ENCODE results near the gene KIF20B. TPM values are rescaled to one million over a fixed set of nuclear protein-coding genes. Genes with fewer than 3 reads are reported as not detected.
A peak's percentile ranks its signal among the peaks of the same experiment; 100 is the strongest.

The KIF20B gene, protein sequence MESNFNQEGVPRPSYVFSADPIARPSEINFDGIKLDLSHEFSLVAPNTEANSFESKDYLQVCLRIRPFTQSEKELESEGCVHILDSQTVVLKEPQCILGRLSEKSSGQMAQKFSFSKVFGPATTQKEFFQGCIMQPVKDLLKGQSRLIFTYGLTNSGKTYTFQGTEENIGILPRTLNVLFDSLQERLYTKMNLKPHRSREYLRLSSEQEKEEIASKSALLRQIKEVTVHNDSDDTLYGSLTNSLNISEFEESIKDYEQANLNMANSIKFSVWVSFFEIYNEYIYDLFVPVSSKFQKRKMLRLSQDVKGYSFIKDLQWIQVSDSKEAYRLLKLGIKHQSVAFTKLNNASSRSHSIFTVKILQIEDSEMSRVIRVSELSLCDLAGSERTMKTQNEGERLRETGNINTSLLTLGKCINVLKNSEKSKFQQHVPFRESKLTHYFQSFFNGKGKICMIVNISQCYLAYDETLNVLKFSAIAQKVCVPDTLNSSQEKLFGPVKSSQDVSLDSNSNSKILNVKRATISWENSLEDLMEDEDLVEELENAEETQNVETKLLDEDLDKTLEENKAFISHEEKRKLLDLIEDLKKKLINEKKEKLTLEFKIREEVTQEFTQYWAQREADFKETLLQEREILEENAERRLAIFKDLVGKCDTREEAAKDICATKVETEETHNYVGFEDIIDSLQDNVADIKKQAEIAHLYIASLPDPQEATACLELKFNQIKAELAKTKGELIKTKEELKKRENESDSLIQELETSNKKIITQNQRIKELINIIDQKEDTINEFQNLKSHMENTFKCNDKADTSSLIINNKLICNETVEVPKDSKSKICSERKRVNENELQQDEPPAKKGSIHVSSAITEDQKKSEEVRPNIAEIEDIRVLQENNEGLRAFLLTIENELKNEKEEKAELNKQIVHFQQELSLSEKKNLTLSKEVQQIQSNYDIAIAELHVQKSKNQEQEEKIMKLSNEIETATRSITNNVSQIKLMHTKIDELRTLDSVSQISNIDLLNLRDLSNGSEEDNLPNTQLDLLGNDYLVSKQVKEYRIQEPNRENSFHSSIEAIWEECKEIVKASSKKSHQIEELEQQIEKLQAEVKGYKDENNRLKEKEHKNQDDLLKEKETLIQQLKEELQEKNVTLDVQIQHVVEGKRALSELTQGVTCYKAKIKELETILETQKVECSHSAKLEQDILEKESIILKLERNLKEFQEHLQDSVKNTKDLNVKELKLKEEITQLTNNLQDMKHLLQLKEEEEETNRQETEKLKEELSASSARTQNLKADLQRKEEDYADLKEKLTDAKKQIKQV (N-terminal part only)
- total RNA-seq (2014; rRNA removed; shearing (Covaris generic)) = 22.1 and 37.3 TPM in 2 replicates

DNA sequence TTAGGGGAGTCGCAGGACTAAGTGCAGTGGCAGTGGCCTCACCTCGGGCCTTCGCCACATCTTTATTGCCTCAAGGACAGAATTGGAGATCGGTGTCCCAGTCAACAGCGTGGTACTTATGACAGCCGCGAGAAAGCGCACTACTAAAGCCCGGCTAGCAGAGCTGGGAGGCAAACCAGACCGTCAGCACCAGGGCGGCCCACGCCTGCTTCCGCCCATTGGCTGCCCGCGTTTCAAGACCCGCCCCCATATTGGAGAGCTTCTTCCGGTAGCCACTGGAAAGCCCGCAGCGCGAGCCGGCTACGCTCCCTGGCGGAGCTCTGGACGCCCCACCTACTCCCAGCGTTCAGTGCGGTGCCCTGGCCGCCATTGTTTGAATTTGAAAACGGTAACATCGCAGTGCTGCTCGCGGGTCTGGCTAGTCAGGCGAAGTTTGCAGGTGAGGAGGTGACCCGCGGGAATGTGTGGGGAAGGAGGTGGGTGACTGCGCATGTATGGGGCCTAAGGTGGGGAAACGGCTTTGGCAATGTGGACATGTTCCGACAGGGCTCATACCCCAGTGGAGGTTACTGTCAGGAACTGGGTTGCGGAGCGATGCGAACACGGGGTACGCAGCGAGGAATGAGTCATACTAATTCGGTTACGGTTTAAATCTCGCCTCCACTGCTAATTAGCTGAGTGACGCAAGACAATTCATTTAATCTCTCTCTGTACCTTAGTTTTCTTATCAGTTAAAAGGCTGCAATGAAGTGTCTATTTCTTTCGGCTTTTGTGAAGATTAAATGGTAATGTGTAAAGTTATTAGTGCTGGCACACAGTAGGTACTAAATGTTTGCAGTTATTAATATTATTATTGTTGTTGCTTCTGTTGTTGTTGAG, at the start of gene KIF20B:
Gene KIF20B, plus strand, starts transcription at position 349 of the 879 bp plus-strand sequence. CDS start 3,705 bp downstream, outside the sequence.
- Histone ChIP-seq H3K27me3 (ENCODE audit: control insufficient read depth, insufficient read depth, low read length) (no peaks in the 10 kb centered on the region), H3K36me3 (replicated peaks; ENCODE audit: control insufficient read depth, insufficient read depth, low read length) (no peaks in the 10 kb centered on the region), H3K4me3 (ENCODE audit: insufficient read depth, low read depth, low read length) (peak within 1 kb of the TSS; percentile 71)
- peak; percentile 91 for DNase-seq

DNA sequence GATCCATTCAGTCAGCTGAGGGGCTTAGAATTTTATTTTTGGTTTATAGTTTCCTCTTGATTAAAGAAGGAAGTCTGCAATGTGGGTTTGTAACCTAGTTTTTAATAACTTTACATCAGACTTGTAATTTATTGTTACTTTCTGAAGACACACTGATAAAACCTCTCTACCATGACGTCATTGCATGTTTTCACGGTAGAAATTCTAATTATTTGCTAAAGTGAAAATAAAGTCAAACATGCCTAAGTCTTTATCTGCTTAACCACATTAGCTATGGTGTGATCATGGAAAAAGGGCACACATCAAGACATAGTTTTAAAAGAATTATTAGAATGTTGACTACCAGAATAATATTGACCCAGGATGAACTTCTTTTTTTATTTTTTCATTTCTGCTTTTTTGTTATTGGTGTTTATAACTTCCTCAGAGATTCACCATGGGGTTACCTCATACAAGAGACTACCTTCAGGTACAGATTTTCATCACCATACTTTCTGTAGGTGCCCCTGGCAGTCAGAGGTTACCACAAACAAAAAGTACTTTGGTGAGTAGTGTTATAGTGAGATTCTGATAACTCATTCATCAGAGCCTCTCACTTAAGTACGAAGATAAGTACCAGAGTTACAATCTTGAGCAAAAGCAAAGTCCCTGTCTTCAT, 49.3 kb upstream of the KIF20B start:
- DNase-seq = no peak
- Histone ChIP-seq H3K4me3 (ENCODE audit: insufficient read depth, low read depth, low read length) (no peak overlapping the region), H3K27me3 (ENCODE audit: control insufficient read depth, insufficient read depth, low read length) (no peaks in the 10 kb centered on the region), H3K36me3 (replicated peaks; ENCODE audit: control insufficient read depth, insufficient read depth, low read length) (no peaks in the 10 kb centered on the region)

DNA sequence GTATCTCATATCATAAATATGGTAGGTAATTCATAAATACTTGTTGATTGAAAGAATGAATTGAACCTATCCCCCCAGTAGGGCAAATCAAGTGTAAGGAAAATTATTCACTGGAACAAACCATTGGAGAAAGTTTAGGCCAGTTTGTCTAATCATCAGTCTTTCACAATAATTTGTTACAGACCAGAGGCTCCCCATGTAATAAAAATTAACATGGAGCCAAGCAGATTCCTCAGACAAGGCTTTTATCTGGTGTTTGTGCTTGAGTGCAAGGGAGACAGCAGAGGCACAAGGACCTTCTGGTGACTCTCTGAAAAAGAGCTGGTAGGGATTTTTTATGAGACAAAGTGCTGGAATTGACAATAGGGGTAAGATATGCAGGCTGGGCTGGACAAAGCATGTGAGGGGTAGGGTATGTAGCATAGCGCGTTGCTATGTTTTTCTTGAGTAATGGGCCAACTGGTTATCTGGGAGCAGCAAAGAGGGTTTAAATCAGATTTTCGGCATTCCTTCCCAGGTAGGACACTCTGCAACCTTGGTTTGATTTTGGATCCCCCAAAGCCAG, 48.5 kb upstream of the KIF20B start:
- Histone ChIP-seq H3K27me3 (ENCODE audit: control insufficient read depth, insufficient read depth, low read length) (no peaks in the 10 kb centered on the region), H3K4me3 (ENCODE audit: insufficient read depth, low read depth, low read length) (no peak overlapping the region), H3K36me3 (replicated peaks; ENCODE audit: control insufficient read depth, insufficient read depth, low read length) (no peaks in the 10 kb centered on the region)
- DNase-seq = no peak

DNA sequence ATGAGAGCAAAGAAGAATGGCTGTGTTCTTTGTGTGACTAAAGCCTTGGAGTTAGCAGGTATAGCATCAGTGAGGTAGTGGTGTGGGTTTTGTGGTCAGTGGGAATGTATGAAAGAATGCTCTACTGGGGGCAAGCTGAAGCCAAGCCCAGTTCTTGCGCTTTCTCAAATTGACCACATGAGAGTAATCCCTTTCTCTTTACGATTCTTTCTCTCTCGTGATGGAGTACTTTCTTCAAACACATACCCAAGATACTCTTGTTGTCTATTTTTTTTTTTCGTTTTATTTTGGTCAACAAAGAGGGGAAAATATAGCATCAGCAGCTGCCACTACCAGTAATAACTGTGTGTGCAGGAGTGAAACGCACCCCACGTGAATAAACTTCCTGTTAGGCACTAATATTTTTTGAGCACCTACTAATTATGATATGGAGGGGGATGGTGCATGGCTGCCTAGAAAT, 48.0 kb upstream of the KIF20B start:
- no peak for DNase-seq
- Histone ChIP-seq H3K36me3 (replicated peaks; ENCODE audit: control insufficient read depth, insufficient read depth, low read length) (no peaks in the 10 kb centered on the region), H3K27me3 (ENCODE audit: control insufficient read depth, insufficient read depth, low read length) (no peaks in the 10 kb centered on the region), H3K4me3 (ENCODE audit: insufficient read depth, low read depth, low read length) (no peak overlapping the region)

DNA sequence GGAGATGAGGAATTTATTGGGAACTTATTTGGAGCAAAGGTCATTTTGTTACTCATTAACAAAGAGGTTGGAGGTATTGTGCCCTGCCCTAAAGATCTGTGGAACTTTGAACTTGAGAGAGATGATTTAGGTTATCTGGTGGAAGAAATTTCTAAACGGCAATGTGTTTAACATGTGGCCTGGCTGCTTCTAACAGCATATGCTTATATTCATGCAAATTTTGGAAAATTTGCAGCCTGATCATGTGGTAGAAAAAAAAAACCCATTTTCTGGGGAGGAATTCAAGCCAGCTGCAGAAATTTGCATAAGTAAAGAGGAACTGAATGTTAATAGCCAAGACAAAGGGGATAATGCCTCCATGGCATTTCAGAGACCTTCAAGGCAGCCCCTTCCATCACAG, 45.7 kb upstream of the KIF20B start:
- DNase-seq = no peak
- Histone ChIP-seq H3K27me3 (ENCODE audit: control insufficient read depth, insufficient read depth, low read length) (no peaks in the 10 kb centered on the region), H3K36me3 (replicated peaks; ENCODE audit: control insufficient read depth, insufficient read depth, low read length) (no peaks in the 10 kb centered on the region), H3K4me3 (ENCODE audit: insufficient read depth, low read depth, low read length) (no peak overlapping the region)

DNA sequence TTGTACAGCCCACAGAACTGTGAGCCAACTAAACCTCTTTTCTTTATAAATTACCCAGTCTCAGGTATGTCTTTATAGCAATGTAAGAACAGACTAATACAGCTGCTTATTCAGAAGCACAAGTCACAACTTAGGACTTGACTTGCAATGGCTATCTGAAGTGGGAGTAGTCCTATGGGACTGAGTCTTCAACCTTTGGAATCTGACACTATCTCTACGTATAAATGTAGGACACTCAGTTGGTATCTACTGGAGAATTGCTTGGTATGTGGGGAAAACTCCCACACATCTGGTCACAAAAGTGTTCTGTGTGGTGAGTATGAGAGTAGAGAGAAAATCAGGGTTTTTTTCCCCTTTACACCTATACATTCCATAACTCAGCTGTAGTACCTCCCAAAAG, 44.1 kb upstream of the KIF20B start:
- no peak for DNase-seq
- Histone ChIP-seq H3K27me3 (ENCODE audit: control insufficient read depth, insufficient read depth, low read length) (no peaks in the 10 kb centered on the region), H3K4me3 (ENCODE audit: insufficient read depth, low read depth, low read length) (no peak overlapping the region), H3K36me3 (replicated peaks; ENCODE audit: control insufficient read depth, insufficient read depth, low read length) (no peaks in the 10 kb centered on the region)

DNA sequence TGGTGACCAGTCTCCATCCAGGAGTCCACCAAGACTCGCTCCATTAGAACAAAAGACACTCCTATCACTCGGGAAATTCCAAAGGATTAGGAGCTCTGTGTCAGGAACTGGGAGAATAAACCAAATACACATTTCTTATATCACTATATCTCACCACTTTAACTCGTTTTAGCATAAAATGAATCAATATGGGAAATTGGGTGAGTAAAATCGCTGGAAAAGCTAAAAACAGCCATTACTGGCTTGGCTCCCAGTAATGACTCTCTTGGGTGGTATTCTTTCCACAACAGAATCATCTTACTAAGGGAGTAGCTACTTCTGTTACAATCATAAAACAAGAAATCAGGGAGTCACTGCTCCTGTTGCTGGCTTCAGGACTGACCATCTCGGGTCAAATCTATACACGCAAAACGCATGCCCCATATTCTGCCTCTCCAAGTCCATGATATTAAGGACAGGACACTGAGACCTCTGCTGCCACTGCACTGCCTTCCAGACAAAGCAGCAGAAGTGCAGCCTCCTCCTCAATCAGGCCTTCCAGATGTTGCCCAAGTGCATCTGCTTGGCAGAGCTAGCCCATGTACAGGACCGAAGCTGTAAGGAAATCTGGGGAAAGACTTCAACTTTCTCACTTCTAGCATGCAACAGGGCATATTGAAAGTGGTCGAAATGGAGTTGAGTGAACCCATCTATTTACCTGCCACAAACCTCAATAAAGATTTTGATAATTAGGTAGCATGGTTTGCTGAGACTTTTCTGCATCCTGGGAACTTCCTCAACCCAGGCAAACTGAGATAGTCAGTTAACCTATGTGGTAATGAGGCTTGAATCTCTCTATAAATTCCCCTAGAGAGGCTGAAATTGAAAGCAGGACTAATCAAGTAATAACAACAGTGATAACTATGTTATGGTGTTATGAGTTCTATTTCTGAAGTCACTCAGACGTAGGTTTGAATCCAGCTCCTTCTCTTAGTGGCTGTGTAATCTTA, 42.0 kb upstream of the KIF20B start:
- no peaks in the 10 kb centered on the region for H3K36me3 ChIP-seq (replicated peaks; ENCODE audit: control insufficient read depth, insufficient read depth, low read length)
- DNase-seq = no peak
- no peak overlapping the region for H3K4me3 ChIP-seq (ENCODE audit: insufficient read depth, low read depth, low read length)
- no peaks in the 10 kb centered on the region for H3K27me3 ChIP-seq (ENCODE audit: control insufficient read depth, insufficient read depth, low read length)

DNA sequence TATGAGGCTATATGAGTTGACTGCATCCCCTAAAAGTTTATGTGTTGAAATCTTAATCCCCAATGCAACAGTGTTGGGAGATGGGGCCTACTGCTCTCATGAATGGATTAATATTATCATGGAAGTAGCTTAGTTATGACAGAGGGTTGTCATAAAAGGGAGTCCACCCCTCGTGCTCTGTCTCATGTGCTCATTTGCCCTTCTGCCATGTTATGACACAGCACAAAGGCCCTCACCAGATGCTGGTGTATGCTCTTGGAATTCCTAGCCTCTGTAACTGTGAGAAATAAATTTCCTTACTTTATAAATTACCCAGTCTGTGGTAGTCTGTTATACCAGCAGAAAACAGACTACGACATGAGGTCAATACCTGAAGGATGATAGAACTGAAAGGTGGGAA, 38.8 kb upstream of the KIF20B start:
- no peaks in the 10 kb centered on the region for H3K36me3 ChIP-seq (replicated peaks; ENCODE audit: control insufficient read depth, insufficient read depth, low read length)
- no peak for DNase-seq
- no peaks in the 10 kb centered on the region for H3K27me3 ChIP-seq (ENCODE audit: control insufficient read depth, insufficient read depth, low read length)
- no peak overlapping the region for H3K4me3 ChIP-seq (ENCODE audit: insufficient read depth, low read depth, low read length)

DNA sequence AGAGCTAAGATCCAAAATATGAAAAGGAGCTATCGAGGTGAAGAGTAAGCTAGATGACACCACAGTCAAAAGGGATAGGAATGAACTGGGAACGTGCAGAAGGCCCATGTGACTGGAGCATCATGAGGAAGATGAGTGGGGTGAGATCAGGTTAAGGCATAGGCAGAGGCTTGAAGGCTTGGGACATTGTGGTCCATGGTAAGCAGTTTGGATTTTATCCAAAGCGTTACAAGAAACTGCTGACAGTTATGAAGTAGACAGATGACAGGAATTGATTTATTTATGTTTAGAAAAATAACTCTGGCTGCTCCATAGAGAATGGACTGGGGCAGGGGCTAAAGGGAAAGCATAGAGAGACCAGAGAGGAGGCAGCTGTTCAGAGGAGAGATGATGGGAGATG, 38.2 kb upstream of the KIF20B start:
- Histone ChIP-seq H3K36me3 (replicated peaks; ENCODE audit: control insufficient read depth, insufficient read depth, low read length) (no peaks in the 10 kb centered on the region), H3K27me3 (ENCODE audit: control insufficient read depth, insufficient read depth, low read length) (no peaks in the 10 kb centered on the region), H3K4me3 (ENCODE audit: insufficient read depth, low read depth, low read length) (no peak overlapping the region)
- DNase-seq = no peak

DNA sequence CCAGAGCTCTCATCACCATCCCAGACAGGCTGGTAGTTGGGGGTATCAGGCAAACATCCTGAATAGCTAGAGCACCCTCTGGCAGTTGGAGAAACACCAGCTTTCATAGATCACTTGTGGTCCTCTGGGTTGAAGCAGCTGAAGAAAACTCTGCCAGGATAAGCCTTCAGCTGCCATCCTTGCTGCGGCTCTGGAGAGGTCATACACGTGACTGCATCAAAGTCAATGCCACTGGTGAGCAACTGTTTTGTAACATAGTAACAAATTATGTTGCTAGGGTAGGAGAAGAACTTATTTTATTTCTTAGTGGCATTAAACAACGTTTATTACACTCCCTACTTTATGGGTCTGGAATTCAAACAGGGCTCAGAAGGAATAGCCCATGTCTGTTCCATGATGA, 37.2 kb upstream of the KIF20B start:
- no peaks in the 10 kb centered on the region for H3K27me3 ChIP-seq (ENCODE audit: control insufficient read depth, insufficient read depth, low read length)
- no peaks in the 10 kb centered on the region for H3K36me3 ChIP-seq (replicated peaks; ENCODE audit: control insufficient read depth, insufficient read depth, low read length)
- DNase-seq = no peak
- H3K4me3 ChIP-seq (ENCODE audit: insufficient read depth, low read depth, low read length) = no peak overlapping the region

DNA sequence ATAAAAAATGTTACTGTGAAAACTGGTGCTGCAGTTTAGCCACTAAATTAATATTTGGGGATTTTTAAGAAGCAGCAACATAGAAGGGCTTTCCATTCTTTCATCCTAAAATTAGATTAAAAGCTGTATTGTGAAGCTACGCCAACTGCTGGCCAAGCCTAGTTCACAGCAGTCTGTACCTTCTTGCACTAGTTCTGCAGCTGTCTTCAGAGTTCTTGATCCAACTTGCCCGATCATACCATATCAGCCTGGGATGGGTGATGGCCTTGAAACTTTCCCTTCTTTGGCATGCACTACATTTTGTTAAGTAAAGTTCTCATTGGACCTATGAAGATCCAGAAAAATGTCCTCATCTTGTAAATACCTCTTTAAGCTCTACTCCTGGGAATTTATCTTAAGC, 36.1 kb upstream of the KIF20B start:
- Histone ChIP-seq H3K4me3 (ENCODE audit: insufficient read depth, low read depth, low read length) (no peak overlapping the region), H3K36me3 (replicated peaks; ENCODE audit: control insufficient read depth, insufficient read depth, low read length) (no peaks in the 10 kb centered on the region), H3K27me3 (ENCODE audit: control insufficient read depth, insufficient read depth, low read length) (no peaks in the 10 kb centered on the region)
- DNase-seq = no peak

DNA sequence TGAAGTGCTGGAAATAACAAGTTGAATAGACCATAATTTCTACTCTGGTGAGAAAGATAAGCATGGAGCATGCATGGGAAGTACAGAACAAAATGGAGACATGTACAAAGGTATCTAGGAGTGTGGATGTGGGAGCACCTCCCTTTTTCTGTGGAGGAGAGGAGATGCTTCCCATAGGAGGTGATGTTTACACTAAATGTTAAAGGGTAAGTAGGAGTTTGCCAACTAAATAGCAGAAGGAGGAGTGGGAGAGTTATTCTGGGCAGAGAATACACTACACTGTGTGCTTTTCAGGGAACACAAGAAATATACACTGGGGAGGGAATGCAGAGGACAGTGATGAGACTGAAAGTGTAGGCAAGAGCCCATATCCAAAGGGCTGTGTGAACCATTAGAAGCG, 35.3 kb upstream of the KIF20B start:
- no peak for DNase-seq
- H3K36me3 ChIP-seq (replicated peaks; ENCODE audit: control insufficient read depth, insufficient read depth, low read length) = no peaks in the 10 kb centered on the region
- no peaks in the 10 kb centered on the region for H3K27me3 ChIP-seq (ENCODE audit: control insufficient read depth, insufficient read depth, low read length)
- H3K4me3 ChIP-seq (ENCODE audit: insufficient read depth, low read depth, low read length) = no peak overlapping the region
